ENCODE results near the gene RPL12. TPM values are rescaled to one million over a fixed set of nuclear protein-coding genes. Genes with fewer than 3 reads are reported as not detected.

Gene RPL12
- total and polyA plus RNA-seq, 9 of the 15 experiments (the other 6 are each of a cell fraction or from before 2014, with no cell fraction given): 1,614 to 4,558 (median 2,531) TPM

GRCh38 chr9:127491516-127491915 lies 40.3 kb upstream of the RPL12 start (continued):
- TF ChIP-seq BRCA1 (IDR thresholded peaks at IDR 0.05) (no peak), BRCA1 (CRISPR knock-in tag; IDR thresholded peaks at IDR 0.05) (no peak), MEF2A (IDR thresholded peaks at IDR 0.05; ENCODE audit: control insufficient read depth, low read depth, low read length) (no peak), KDM5B (IDR thresholded peaks at IDR 0.05; ENCODE audit: insufficient replicate concordance, low read depth, low read length) (no peak), TAF9B (IDR thresholded peaks at IDR 0.05; ENCODE audit: partially characterized antibody) (no peak), PCBP1 (IDR thresholded peaks at IDR 0.05; ENCODE audit: low read depth, low read length, poor library complexity, severe bottlenecking) (no peak), ZNF324 (CRISPR knock-in tag; IDR thresholded peaks at IDR 0.05) (no peak), CHD7 (IDR thresholded peaks at IDR 0.05; ENCODE audit: low read depth, low read length) (no peak), ZBTB26 (CRISPR knock-in tag; IDR thresholded peaks at IDR 0.05) (no peak)

All from K562 (cell line).